ENCODE measurements around the gene CILP2. TPM values are rescaled to one million over a fixed set of nuclear protein-coding genes. Genes with fewer than 3 reads are reported as not detected.

CILP2 gene
- total RNA-seq, 1 experiment from 2014 or later: 0.77 TPM

- Histone ChIP-seq H3K27me3 (replicated peaks; ENCODE audit: insufficient read depth, low read depth, low read length, poor library complexity) (no peaks in the 10 kb centered on the region), H3K4me3 (ENCODE audit: low read depth, low read length, poor library complexity, severe bottlenecking) (no peak overlapping the region), H3K36me3 (ENCODE audit: insufficient read depth, low read length, poor library complexity, severe bottlenecking) (no peaks in the 10 kb centered on the region), H3K4me1 (ENCODE audit: insufficient read depth, low read length, poor library complexity, severe bottlenecking) (peaks cover 5% of the 10 kb centered on the region), H3K9me3 (ENCODE audit: low read depth, low read length, poor library complexity, severe bottlenecking) (no peaks in the 10 kb centered on the region), H3K27ac (ENCODE audit: low read depth, low read length, poor library complexity, severe bottlenecking) (no peak overlapping the region)
- CTCF ChIA-PET: no interaction called here
- no TSS peak for BruUV-seq (replicated peaks)
- TF ChIP-seq EZH2 (IDR thresholded peaks at IDR 0.05; ENCODE audit: borderline replicate concordance, low read depth, low read length, poor library complexity, severe bottlenecking): no peak
- TF ChIP-seq CTCF (conservative IDR thresholded peaks at IDR 0.05; ENCODE audit: low read depth, low read length): no peak
- POLR2A ChIA-PET (ENCODE audit: low non-redundant PET): no interaction called here
- no peak for DNase-seq (ENCODE audit: low spot score)
- intact Hi-C loops (cut with micrococcal nuclease; ENCODE audit: unreplicated experiment): no loop called here
These were observed 6.3 kb downstream of the CILP2 start for GRCh38 chr19:19544257-19544953.

- Histone ChIP-seq H3K36me3 (ENCODE audit: insufficient read depth, low read length, poor library complexity, severe bottlenecking) (no peaks in the 10 kb centered on the region), H3K27ac (ENCODE audit: low read depth, low read length, poor library complexity, severe bottlenecking) (no peak overlapping the region), H3K9me3 (ENCODE audit: low read depth, low read length, poor library complexity, severe bottlenecking) (no peaks in the 10 kb centered on the region), H3K4me1 (ENCODE audit: insufficient read depth, low read length, poor library complexity, severe bottlenecking) (peaks cover 5% of the 10 kb centered on the region), H3K4me3 (ENCODE audit: low read depth, low read length, poor library complexity, severe bottlenecking) (no peak overlapping the region), H3K27me3 (replicated peaks; ENCODE audit: insufficient read depth, low read depth, low read length, poor library complexity) (no peaks in the 10 kb centered on the region)
- DNase-seq (ENCODE audit: low spot score): no peak
- no TSS peak for BruUV-seq (replicated peaks)
- intact Hi-C loops (cut with micrococcal nuclease; ENCODE audit: unreplicated experiment): no loop called here
- TF ChIP-seq EZH2 (IDR thresholded peaks at IDR 0.05; ENCODE audit: borderline replicate concordance, low read depth, low read length, poor library complexity, severe bottlenecking): no peak
- POLR2A ChIA-PET (ENCODE audit: low non-redundant PET): no interaction called here
- CTCF ChIA-PET: no interaction called here
These were observed 7.0 kb downstream of the CILP2 start for GRCh38 chr19:19544954-19545591.

- Histone ChIP-seq H3K27me3 (replicated peaks; ENCODE audit: insufficient read depth, low read depth, low read length, poor library complexity) (no peaks in the 10 kb centered on the region), H3K4me3 (ENCODE audit: low read depth, low read length, poor library complexity, severe bottlenecking) (no peak overlapping the region), H3K27ac (ENCODE audit: low read depth, low read length, poor library complexity, severe bottlenecking) (no peak overlapping the region), H3K36me3 (ENCODE audit: insufficient read depth, low read length, poor library complexity, severe bottlenecking) (no peaks in the 10 kb centered on the region), H3K9me3 (ENCODE audit: low read depth, low read length, poor library complexity, severe bottlenecking) (no peaks in the 10 kb centered on the region), H3K4me1 (ENCODE audit: insufficient read depth, low read length, poor library complexity, severe bottlenecking) (peaks cover 5% of the 10 kb centered on the region)
- ChIA-PET CTCF (no interaction called here), POLR2A (ENCODE audit: low non-redundant PET) (no interaction called here)
- no peak for DNase-seq (ENCODE audit: low spot score)
- intact Hi-C loops (cut with micrococcal nuclease; ENCODE audit: unreplicated experiment): no loop called here
- no peak for TF ChIP-seq EZH2 (IDR thresholded peaks at IDR 0.05; ENCODE audit: borderline replicate concordance, low read depth, low read length, poor library complexity, severe bottlenecking)
- no peak for TF ChIP-seq CTCF (conservative IDR thresholded peaks at IDR 0.05; ENCODE audit: low read depth, low read length)
- BruUV-seq (replicated peaks): no TSS peak
These were observed 7.6 kb downstream of the CILP2 start for GRCh38 chr19:19545707-19546106.
